Aorta (tissue), 5 donors: ENCODE data around the gene SRPK2. TPM values are rescaled to one million over a fixed set of nuclear protein-coding genes. Genes with fewer than 3 reads are reported as not detected.

Experiments
- ATAC-seq: fragments of 200-7000 bp; cut with Tn5 transposase; one replicate; pipeline ENCODE4 v1.9.1; 2022; ENCODE audit warnings: moderate library complexity; ENCODE audit not compliant: low FRiP score
- DNase-seq, 2 donors: peaks; one replicate each; pipeline ENCODE4 v3.0.0-alpha.2; 2020
- H3K27ac ChIP-seq, 2 donors: one replicate each; pipeline ENCODE4 v1.5.1; 2013; ENCODE audit warnings: low read length in 2 of 2, mild to moderate bottlenecking in 2 of 2, moderate library complexity in 2 of 2, control low read depth in 1 of 2, inconsistent platforms in 1 of 2, low read depth in 1 of 2
- H3K27me3 ChIP-seq, 2 donors: one replicate each; pipeline ENCODE4 v1.6.1; 2013; ENCODE audit warnings: control low read depth in 1 of 2, low read length in 1 of 2, mild to moderate bottlenecking in 1 of 2, moderate library complexity in 1 of 2; ENCODE audit not compliant: insufficient read depth in 2 of 2, control insufficient read depth in 1 of 2
- H3K36me3 ChIP-seq, 2 donors: one replicate each; pipeline ENCODE4 v1.6.1; 2013; ENCODE audit warnings: control low read depth in 1 of 2, low read length in 1 of 2, mild to moderate bottlenecking in 1 of 2; ENCODE audit not compliant: insufficient read depth in 2 of 2, control insufficient read depth in 1 of 2
- H3K4me1 ChIP-seq, 2 donors: one replicate each; pipeline ENCODE4 v1.6.1; 2013; ENCODE audit warnings: low read length in 2 of 2, control low read depth in 1 of 2, mild to moderate bottlenecking in 1 of 2, moderate library complexity in 1 of 2; ENCODE audit not compliant: insufficient read depth in 2 of 2, control insufficient read depth in 1 of 2
- H3K4me3 ChIP-seq, 2 donors: one replicate each; pipeline ENCODE4 v1.5.1; 2013; ENCODE audit warnings: low read length in 2 of 2, control low read depth in 1 of 2, mild to moderate bottlenecking in 1 of 2
- H3K9me3 ChIP-seq: one replicate; pipeline ENCODE4 v1.6.1; 2013; ENCODE audit warnings: mild to moderate bottlenecking, low read length; ENCODE audit not compliant: control insufficient read depth
- WGBS, 2 donors: extraction: QIAGEN DNeasy Blood & Tissue Kit; methylation state at CpG; one replicate each; pipeline ENCODE4 v1.1.7; 2013; 5-methylcytosine and 5-hydroxymethylcytosine counted together
- intact Hi-C, 2 donors: fragments of 100-400 bp; cut with DNase I; formaldehyde crosslinking; loops; one replicate each; pipeline versions ENCODE4 v1.14.2 to v1.15.0; 2022
- polyA plus RNA-seq, 2 donors: library from polyadenylated mRNA; stranded (reverse); fragments of 200-250 nt; gene quantifications; one replicate each; pipeline ENCODE4 v1.2.3, GENCODE V29; 2013
- total RNA-seq, 2 donors: library from RNA; stranded (reverse); fragmentation: NEBNext Ultra II Directional; extraction: Animal tissue kit (Norgen Biotek cat#: 25700); gene quantifications; one replicate each; pipeline ENCODE4 v1.2.1, GENCODE V29; 2021
- donor health status: healthy with polysubstance abuse.
- donor health status: Bipolar disorder and iron deficiency.
- donor health status: DM: no; HTN: no; CAD: no.
- donor health status: DM: no; HTN: no; CAD: no.
- donor health status: DM: yes; HTN: yes; CAD: no.

Gene SRPK2
- total and polyA plus RNA-seq, 4 donors: 11.5 to 49.7 (median 28.7) TPM

DNA sequence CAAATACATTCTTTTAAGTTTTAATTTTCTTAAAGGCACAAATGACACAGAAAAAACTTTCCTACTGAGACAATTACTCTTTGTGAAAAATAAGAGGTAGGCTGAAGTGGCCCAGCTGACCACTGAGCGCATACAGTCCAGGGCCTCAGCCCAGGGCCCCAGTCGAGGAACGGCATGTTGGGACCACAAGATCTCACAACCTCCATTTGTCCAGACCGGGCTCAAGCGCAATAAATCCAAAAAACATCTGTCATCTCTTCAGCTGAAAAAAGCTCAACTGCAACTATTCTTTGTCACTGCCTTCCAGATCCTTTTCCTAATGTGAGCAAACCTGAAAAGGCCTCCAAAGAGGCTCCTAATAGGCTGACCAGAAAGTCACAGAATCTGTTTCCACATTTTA is 165.8 kb downstream of the SRPK2 start:
- Histone ChIP-seq H3K27ac (no peak overlapping the region), H3K9me3 (no peaks in the 10 kb centered on the region), H3K4me1 (no peaks in the 10 kb centered on the region), H3K27me3 (no peaks in the 10 kb centered on the region), H3K36me3 (no peaks in the 10 kb centered on the region), H3K4me3 (no peak overlapping the region)
- no peak for ATAC-seq
- WGBS, 2 donors: 86 to 90% methylated on average over 5 of the region's 5 CpGs
- DNase-seq: no peak
- intact Hi-C loops: no loop called here

DNA sequence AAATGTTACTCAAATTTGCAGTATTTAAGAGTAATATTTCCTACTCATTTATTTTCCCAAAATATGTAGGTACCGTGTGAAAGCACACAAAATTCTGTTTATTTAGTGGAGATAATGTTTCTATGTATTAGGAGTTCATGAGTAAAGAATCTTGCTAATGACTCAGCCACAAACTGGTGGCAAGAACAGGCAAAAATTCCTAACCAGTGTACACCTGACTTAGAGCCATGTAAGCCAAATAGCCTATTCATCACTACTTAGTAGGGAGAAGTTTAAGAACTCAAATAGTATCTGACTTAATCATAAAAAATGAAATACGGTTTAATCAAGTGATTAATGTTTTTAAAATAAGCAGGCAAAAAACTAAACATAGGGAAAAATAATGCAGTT is 169.0 kb downstream of the SRPK2 start:
- intact Hi-C loops: no loop called here
- Histone ChIP-seq H3K4me3 (no peak overlapping the region), H3K27me3 (no peaks in the 10 kb centered on the region), H3K9me3 (no peaks in the 10 kb centered on the region), H3K4me1 (no peaks in the 10 kb centered on the region), H3K27ac (no peak overlapping the region), H3K36me3 (no peaks in the 10 kb centered on the region)
- 38 to 40% methylated on average over 2 of the region's 2 CpGs for whole genome bisulfite sequencing, 2 donors
- DNase-seq (no peak), ATAC-seq (no peak)

DNA sequence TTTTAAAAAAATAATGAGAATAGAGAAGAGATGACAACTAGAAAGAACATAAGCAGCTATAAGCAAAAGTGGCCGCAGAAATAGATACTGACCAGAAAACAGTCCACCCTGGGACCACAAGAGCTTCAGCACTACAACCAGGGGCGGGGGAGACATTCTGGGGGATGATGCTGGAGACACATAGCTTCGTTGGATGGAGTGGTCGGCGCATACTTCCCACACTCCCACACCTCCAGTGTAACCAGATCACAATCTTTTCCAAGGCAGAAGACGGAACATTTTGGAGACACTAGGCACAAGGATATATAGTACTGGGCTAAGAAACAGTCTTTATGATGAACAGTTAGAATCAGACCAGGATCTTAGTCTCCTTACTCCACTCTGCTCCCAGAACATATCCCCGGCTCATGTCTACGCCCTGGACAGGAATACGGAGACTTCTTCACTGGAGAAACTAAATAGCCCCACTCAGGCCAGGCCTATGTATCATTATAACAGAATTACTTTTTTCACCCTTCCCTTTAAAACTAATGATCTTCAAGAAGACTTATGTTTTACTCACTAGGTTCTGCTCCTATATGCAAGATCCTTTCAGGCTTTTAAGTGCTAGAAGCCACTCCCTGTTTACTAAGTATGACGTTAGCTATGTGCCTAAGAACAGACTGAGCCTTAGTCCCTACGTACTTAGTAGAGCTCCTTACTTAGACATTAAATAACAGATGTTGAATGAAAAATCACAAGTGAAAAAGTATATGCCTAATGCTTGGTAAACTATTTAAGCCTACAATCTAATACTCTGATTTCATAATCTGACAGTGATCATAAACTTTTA is 169.6 kb downstream of the SRPK2 start:
- Histone ChIP-seq H3K27me3 (no peaks in the 10 kb centered on the region), H3K36me3 (no peaks in the 10 kb centered on the region), H3K9me3 (no peaks in the 10 kb centered on the region), H3K27ac (no peak overlapping the region), H3K4me3 (no peak overlapping the region), H3K4me1 (no peaks in the 10 kb centered on the region)
- intact Hi-C loops: no loop called here
- no peak for DNase-seq
- ATAC-seq: no peak
- 93 to 94% methylated on average over 11 of the region's 11 CpGs for WGBS, 2 donors

DNA sequence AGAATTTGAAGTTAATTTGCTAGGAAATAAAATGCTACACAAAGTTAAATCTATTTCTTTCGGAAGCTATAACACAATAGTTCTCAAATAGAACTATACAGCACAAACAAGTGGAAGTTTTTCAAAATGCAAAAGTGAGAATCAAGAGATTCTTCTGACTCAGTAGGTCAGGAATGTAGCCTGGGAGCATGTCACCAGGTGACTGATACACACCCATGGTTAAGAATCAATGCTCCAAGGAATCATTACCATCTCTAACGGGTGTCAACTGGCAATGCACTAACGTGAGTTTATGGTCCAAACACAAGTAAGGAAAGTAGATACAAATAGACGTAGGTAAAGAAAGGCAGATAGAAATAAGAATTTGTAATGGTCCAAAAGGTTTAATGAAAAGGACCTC is 170.5 kb downstream of the SRPK2 start:
- no peaks in the 10 kb centered on the region for H3K9me3 ChIP-seq
- no peaks in the 10 kb centered on the region for H3K36me3 ChIP-seq
- H3K27ac ChIP-seq: no peak overlapping the region
- DNase-seq: no peak
- no peaks in the 10 kb centered on the region for H3K4me1 ChIP-seq
- no peak for ATAC-seq
- no peak overlapping the region for H3K4me3 ChIP-seq
- intact Hi-C loops: no loop called here
- WGBS, 2 donors: 93 to 97% methylated on average over 4 of the region's 4 CpGs
- no peaks in the 10 kb centered on the region for H3K27me3 ChIP-seq

DNA sequence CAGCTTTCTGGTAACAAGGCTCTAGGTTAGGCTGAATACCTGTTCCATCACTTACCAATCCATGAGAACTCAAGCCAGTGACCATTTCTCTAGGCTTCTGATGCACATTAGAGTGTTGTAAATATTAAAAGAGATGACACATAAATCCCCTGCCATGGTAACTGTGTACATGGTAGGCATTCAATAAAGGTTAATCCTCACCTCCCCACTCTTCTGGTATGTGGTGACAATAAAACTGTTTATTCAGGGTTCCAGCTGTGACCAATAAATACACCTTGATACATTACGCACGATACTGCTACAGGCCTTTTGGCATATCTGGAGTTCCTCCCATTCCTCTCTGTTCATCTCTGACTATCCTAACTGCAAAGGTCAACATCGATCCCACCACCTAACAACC is 171.9 kb downstream of the SRPK2 start:
- intact Hi-C loops: no loop called here
- Histone ChIP-seq H3K4me3 (no peak overlapping the region), H3K9me3 (no peaks in the 10 kb centered on the region), H3K27ac (no peak overlapping the region), H3K4me1 (no peaks in the 10 kb centered on the region), H3K36me3 (no peaks in the 10 kb centered on the region), H3K27me3 (no peaks in the 10 kb centered on the region)
- DNase-seq: no peak
- ATAC-seq: no peak
- WGBS, 2 donors: 95 to 96% methylated on average over 3 of the region's 3 CpGs

DNA sequence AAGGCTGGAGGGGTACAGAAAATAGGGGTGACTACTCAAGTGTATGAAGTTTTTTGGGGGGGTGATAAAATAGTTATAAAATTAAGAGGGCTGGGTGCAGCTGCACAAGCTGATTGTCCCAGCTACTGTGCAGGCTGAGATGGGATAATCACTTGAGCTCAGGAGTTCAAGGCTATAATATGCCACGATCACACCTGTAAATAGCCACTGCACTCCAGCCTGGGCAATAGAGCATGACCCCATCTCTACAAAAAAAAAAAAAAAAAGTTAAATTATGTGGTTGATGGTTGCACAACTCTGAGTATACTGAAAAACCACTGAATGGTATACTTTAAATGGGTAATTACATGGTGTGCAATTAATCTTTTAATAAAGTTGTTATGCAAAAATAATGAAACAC is 172.9 kb downstream of the SRPK2 start:
- Histone ChIP-seq H3K4me1 (no peaks in the 10 kb centered on the region), H3K27ac (no peak overlapping the region), H3K4me3 (no peak overlapping the region), H3K36me3 (no peaks in the 10 kb centered on the region), H3K9me3 (no peaks in the 10 kb centered on the region), H3K27me3 (no peaks in the 10 kb centered on the region)
- WGBS, 2 donors: 98 to 100% methylated on average over 1 of the region's 1 CpG
- intact Hi-C loops: no loop called here
- DNase-seq (no peak), ATAC-seq (no peak)

DNA sequence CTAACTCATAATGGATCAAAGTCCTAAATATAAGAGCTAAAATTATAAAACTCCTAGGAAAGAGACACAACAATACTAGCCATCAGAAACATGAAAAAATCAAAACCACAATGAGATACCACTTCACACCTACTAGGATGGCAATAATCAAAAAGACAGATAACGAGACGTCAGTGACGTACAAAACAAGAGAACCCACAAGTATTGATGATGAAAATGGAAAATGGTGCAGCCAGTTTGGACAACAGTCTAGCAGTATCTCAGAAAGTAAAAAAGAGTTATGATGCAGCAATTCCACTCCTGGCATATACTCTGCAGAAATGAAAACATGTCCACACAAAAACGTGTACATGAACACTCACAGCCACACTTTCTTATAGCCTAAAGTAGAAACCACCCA is 173.5 kb downstream of the SRPK2 start:
- DNase-seq: no peak
- no peaks in the 10 kb centered on the region for H3K4me1 ChIP-seq
- no peak for ATAC-seq
- no peak overlapping the region for H3K27ac ChIP-seq
- 92 to 95% methylated on average over 4 of the region's 4 CpGs for WGBS, 2 donors
- H3K27me3 ChIP-seq: no peaks in the 10 kb centered on the region
- no peaks in the 10 kb centered on the region for H3K9me3 ChIP-seq
- no peaks in the 10 kb centered on the region for H3K36me3 ChIP-seq
- intact Hi-C loops: no loop called here
- no peak overlapping the region for H3K4me3 ChIP-seq

DNA sequence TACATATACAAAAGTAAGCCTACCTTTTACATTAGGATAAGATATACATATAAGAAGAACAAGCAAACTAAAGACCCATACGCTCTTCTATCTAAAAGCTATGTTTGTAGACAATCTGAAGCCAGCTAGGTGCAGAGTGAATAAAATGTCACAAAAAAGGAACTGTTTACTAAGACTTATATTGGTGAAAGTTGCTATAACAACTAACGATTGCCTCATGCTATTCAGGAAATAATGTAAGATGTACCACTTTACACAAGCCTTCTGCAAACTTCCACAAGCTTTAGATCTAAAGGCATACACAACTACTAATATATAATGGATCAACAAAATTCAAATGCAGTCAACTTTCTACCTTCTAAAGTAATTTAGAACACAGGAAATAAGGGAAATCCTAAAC is 175.1 kb downstream of the SRPK2 start:
- no peak for DNase-seq
- intact Hi-C loops: no loop called here
- no peaks in the 10 kb centered on the region for H3K4me1 ChIP-seq
- no peaks in the 10 kb centered on the region for H3K36me3 ChIP-seq
- no peak for ATAC-seq
- H3K9me3 ChIP-seq: no peaks in the 10 kb centered on the region
- no peak overlapping the region for H3K27ac ChIP-seq
- no peaks in the 10 kb centered on the region for H3K27me3 ChIP-seq
- WGBS, 2 donors: 92 to 95% methylated on average over 2 of the region's 2 CpGs
- H3K4me3 ChIP-seq: no peak overlapping the region

DNA sequence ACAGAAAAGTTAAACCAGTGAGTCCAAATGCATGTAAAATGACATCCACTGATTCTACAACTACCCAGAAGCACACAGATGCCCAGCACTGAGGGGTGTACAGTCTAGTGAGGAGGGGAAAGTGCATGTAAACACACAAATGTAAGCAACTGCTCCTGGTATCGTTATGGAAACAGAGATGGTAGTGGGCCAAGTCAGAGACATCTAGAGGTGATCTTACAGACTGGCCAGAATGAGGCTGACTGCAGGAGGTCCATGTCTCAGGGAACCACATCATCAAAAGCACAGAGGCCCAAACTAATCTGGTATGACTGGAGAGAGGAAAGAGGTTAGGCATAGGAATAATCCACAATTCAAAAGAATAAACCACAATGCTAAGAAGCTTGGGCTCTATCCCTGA is 176.5 kb downstream of the SRPK2 start:
- Histone ChIP-seq H3K36me3 (no peaks in the 10 kb centered on the region), H3K27ac (no peak overlapping the region), H3K9me3 (no peaks in the 10 kb centered on the region), H3K4me3 (no peak overlapping the region), H3K27me3 (no peaks in the 10 kb centered on the region), H3K4me1 (no peaks in the 10 kb centered on the region)
- ATAC-seq: no peak
- no peak for DNase-seq
- intact Hi-C loops: no loop called here
- 93 to 99% methylated on average over 1 of the region's 1 CpG for WGBS, 2 donors
